Measurements from ENCODE around the gene JARID2.

- TF ChIP-seq CTCF (IDR thresholded peaks at IDR 0.05) (no peak), POLR2A (IDR thresholded peaks at IDR 0.05) (no peak)
These were observed 231.9 kb downstream of the JARID2 start for GRCh38 chr6:15477746-15478145.
